Erythroblast (primary cell): ENCODE data around the gene CDK5RAP1.

ENCODE experiments used
- GATA1 ChIP-seq: IDR thresholded peaks from 2 replicates; pipeline ENCODE4 v1.6.1; 2011; ENCODE audit warnings: low read depth, mild to moderate bottlenecking, control low read depth, low read length, moderate library complexity
- POLR2A ChIP-seq: IDR thresholded peaks from 2 replicates; pipeline ENCODE4 v1.6.1; 2011; ENCODE audit warnings: mild to moderate bottlenecking, low read length

DNA sequence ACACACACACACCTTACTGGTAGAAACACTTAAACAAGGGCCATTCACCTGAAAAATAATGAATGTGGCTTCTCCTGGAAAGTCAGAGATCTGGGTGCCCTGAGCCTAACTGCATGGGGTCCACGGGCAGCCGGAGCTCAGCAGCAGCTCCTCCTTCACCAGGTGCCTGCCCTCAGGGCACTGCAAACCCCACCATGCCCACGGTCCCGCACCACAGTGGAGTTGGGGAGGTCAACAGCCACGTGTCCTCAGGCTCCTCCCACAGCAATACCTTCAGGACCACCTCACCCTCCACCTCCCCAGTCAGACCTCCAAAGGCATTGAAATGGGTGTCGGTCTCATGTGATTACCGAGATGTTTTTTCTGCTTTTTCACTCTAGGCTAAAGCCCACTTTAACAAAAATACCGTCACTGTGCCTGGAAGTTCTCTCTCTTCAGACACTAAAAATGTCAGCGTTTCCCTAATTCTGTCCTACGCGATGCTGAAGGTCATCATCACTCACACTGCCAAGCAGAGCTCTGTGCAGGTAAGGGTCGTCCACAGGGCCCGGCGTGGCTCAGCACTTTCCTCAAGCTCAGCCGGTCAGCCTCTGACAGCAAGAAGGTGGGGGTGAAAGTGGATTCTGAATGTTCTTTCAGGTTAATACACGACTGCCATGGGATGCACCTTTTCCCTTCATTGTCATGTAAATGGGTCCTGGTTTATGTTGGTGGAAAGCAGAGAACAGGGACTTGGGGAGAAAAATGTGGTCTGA, 48.9 kb downstream of the CDK5RAP1 start:
- TF ChIP-seq POLR2A (no peak), GATA1 (no peak)
